PC-3 (cell line): ENCODE measurements around the gene OR6K3. TPM values are rescaled to one million over a fixed set of nuclear protein-coding genes. Genes with fewer than 3 reads are reported as not detected.

Experiments
- ATAC-seq: fragments of 200-7000 bp; cut with Tn5 transposase; 2 replicates; pipeline ENCODE4 v1.9.1; 2020; ENCODE audit warnings: mild to moderate bottlenecking, moderate library complexity
- BruUV-seq: library from RNA; stranded (reverse); fragments of 400-500 nt; replicated peaks from 2 replicates; lab custom pipeline; 2021; lab: Mats Ljungman, UMichigan
- CTCF ChIA-PET: fragments of 300-600 bp; sonication (Branson Sonifier 250); formaldehyde crosslinking; loops from one replicate; lab custom pipeline; 2022; ENCODE audit warnings: antibody characterized with exemption; lab: Charles Lee
- POLR2A ChIA-PET: fragments of 300-600 bp; sonication (Branson Sonifier 250); formaldehyde crosslinking; loops from one replicate; lab custom pipeline; 2022; ENCODE audit warnings: antibody characterized with exemption; ENCODE audit not compliant: unreplicated experiment; lab: Charles Lee
- DNase-seq: peaks from one replicate; pipeline ENCODE4 v3.0.0-alpha.2; 2015
- H2AFZ ChIP-seq: fragments of 300-600 bp; sonication (generic); 2 replicates; pipeline ENCODE4 v1.6.0; 2016; ENCODE audit warnings: antibody characterized with exemption, low read length
- H3F3A ChIP-seq: fragments of 300-600 bp; sonication (generic); one replicate; pipeline ENCODE4 v1.6.0; 2017; ENCODE audit warnings: antibody characterized with exemption, low read length, control low read depth, mild to moderate bottlenecking; ENCODE audit not compliant: unreplicated experiment
- H3K27ac ChIP-seq: fragments of 300-600 bp; sonication (generic); 2 replicates; pipeline ENCODE4 v1.5.1; 2016; ENCODE audit warnings: mild to moderate bottlenecking, low read length
- H3K27me3 ChIP-seq: fragments of 300-600 bp; sonication (generic); 2 replicates; pipeline ENCODE4 v1.6.1; 2016; ENCODE audit warnings: low read length, mixed read lengths
- H3K36me3 ChIP-seq: fragments of 300-600 bp; sonication (generic); 2 replicates; pipeline ENCODE4 v1.6.1; 2016; ENCODE audit warnings: low read depth, mixed run types, low read length, mixed read lengths
- H3K4me1 ChIP-seq: fragments of 300-600 bp; sonication (generic); 2 replicates; pipeline ENCODE4 v1.5.1; 2016; ENCODE audit warnings: low read length; ENCODE audit not compliant: insufficient read depth
- H3K4me2 ChIP-seq: fragments of 300-600 bp; sonication (generic); 2 replicates; pipeline ENCODE4 v1.6.0; 2016; ENCODE audit warnings: low read length
- H3K4me3 ChIP-seq: fragments of 300-600 bp; sonication (generic); 2 replicates; pipeline ENCODE4 v1.5.1; 2016; ENCODE audit warnings: mild to moderate bottlenecking, low read length, mixed read lengths
- H3K79me2 ChIP-seq: fragments of 300-600 bp; sonication (generic); 2 replicates; pipeline ENCODE4 v1.6.1; 2017; ENCODE audit warnings: low read length, mixed read lengths
- H3K9ac ChIP-seq: fragments of 300-600 bp; sonication (generic); 2 replicates; pipeline ENCODE4 v1.6.0; 2016; ENCODE audit warnings: mild to moderate bottlenecking, low read length
- H3K9me2 ChIP-seq: fragments of 300-600 bp; sonication (generic); replicated peaks from 2 replicates; pipeline ENCODE4 v1.6.1; 2016; ENCODE audit warnings: mixed run types, low read length, mixed read lengths
- H3K9me3 ChIP-seq: fragments of 300-600 bp; sonication (generic); 2 replicates; pipeline ENCODE4 v1.6.1; 2016; ENCODE audit warnings: low read length, mixed read lengths
- H4K20me1 ChIP-seq: fragments of 300-600 bp; sonication (generic); 2 replicates; pipeline ENCODE4 v1.6.1; 2016; ENCODE audit warnings: low read length, mixed read lengths
- EZH2 ChIP-seq: fragments of 300-600 bp; sonication (generic); IDR thresholded peaks from one replicate; pipeline ENCODE4 v1.6.1; 2017; ENCODE audit warnings: antibody characterized with exemption, mild to moderate bottlenecking, low read length; ENCODE audit not compliant: unreplicated experiment
- EZH2phosphoT487 ChIP-seq: fragments of 300-600 bp; sonication (generic); IDR thresholded peaks from 2 replicates; pipeline ENCODE4 v1.6.1; 2018; ENCODE audit warnings: mild to moderate bottlenecking, antibody characterized with exemption, low read length, borderline replicate concordance
- intact Hi-C: fragments of 100-400 bp; cut with micrococcal nuclease; formaldehyde crosslinking; loops from 2 replicates; pipeline ENCODE4 v1.9.0; 2023
- total RNA-seq: library from RNA; depleted of rRNA; stranded (reverse); fragments of >200 nt; gene quantifications from 2 replicates; pipeline ENCODE4 v1.2.3, GENCODE V29; 2014
- TF ChIP-seq, protein P1 (sequence below): fragments of 300-600 bp; sonication (generic); conservative IDR thresholded peaks from 2 replicates; pipeline ENCODE4 v1.5.1; 2017; ENCODE audit warnings: antibody characterized with exemption, low read depth, mild to moderate bottlenecking, low read length

Gene OR6K3
- total RNA-seq, 1 experiment from 2014 or later, result not detected

DNA sequence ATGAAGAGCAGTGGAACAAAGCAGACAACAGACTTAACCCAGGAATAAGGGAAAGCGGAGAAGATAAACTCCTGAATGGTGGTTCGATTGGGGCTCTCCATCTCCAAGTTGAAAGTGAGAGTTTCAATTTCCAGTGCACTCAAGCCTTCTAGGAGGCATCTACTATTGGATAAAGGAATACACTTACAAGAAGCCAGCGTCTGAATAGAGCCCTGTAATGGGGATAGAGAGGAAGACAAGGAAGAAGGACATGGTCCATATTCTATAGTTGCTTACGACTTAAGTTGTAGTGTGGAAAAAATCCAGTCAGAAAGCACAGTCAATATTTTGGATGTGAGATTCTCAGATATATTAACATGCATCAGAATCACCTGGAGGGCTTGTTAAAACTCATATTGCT, 20.0 kb downstream of the OR6K3 start, which contains the start of gene OR6K2:
OR6K2 (minus strand) TSS at position 101 of the 400 bp plus-strand sequence; CDS start at position 101, 0 bp downstream.
- H3K79me2 ChIP-seq, result no peaks in the 10 kb centered on the region
- no peak within 1 kb of the TSS for H3K27ac ChIP-seq
- no peaks in the 10 kb centered on the region for H3F3A ChIP-seq
- CTCF ChIA-PET, result no interaction called here
- BruUV-seq, result no TSS peak
- no peak for ATAC-seq
- no peaks in the 10 kb centered on the region for H3K4me1 ChIP-seq
- no peaks in the 10 kb centered on the region for H3K36me3 ChIP-seq
- no peak within 1 kb of the TSS for H3K9ac ChIP-seq
- TF ChIP-seq, protein P1, sequence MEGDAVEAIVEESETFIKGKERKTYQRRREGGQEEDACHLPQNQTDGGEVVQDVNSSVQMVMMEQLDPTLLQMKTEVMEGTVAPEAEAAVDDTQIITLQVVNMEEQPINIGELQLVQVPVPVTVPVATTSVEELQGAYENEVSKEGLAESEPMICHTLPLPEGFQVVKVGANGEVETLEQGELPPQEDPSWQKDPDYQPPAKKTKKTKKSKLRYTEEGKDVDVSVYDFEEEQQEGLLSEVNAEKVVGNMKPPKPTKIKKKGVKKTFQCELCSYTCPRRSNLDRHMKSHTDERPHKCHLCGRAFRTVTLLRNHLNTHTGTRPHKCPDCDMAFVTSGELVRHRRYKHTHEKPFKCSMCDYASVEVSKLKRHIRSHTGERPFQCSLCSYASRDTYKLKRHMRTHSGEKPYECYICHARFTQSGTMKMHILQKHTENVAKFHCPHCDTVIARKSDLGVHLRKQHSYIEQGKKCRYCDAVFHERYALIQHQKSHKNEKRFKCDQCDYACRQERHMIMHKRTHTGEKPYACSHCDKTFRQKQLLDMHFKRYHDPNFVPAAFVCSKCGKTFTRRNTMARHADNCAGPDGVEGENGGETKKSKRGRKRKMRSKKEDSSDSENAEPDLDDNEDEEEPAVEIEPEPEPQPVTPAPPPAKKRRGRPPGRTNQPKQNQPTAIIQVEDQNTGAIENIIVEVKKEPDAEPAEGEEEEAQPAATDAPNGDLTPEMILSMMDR, result no peak
- no peak for TF ChIP-seq EZH2phosphoT487
- TF ChIP-seq EZH2, result no peak
- H2AFZ ChIP-seq, result no peak within 1 kb of the TSS
- no peaks in the 10 kb centered on the region for H3K9me3 ChIP-seq
- H3K9me2 ChIP-seq, result no peaks in the 10 kb centered on the region
- no peaks in the 10 kb centered on the region for H4K20me1 ChIP-seq
- no peak for DNase-seq
- POLR2A ChIA-PET, result no interaction called here
- H3K4me3 ChIP-seq, result no peak within 1 kb of the TSS
- peaks cover 32% of the 10 kb centered on the region for H3K27me3 ChIP-seq
- no peak within 1 kb of the TSS for H3K4me2 ChIP-seq
- intact Hi-C loops, result no loop called here

DNA sequence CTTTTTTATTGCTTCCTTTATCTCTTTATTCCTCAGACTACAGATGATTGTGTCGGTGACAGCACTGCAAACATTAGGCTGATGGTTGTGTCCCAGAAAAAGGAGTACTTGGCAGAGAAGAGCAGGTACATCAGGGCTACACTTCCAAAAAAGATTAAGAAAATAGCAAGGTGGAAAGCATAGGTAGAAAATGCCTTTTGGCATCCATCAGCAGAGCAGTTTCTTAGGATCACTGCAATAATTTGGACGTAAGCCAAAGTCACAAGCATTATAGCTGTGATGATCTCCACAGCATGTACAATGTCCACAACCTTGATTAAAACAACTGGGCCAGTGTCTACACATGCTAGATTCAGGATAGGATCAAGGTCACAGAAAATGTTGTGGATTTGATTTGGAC, 25.9 kb downstream of the OR6K3 start:
- DNase-seq (no peak), ATAC-seq (no peak)
- intact Hi-C loops, result no loop called here
- TF ChIP-seq, protein P1, result no peak
- TF ChIP-seq EZH2, result no peak
- no peak for TF ChIP-seq EZH2phosphoT487
- no peak overlapping the region for H2AFZ ChIP-seq
- no peak overlapping the region for H3K4me3 ChIP-seq
- no peak overlapping the region for H3K27ac ChIP-seq
- no peaks in the 10 kb centered on the region for H3K36me3 ChIP-seq
- no peaks in the 10 kb centered on the region; the same call in 1 of the 2 replicates for H3K9me2 ChIP-seq
- BruUV-seq, result no TSS peak
- H3K9ac ChIP-seq, result no peak overlapping the region
- no peaks in the 10 kb centered on the region for H3K9me3 ChIP-seq
- peaks cover 12% of the 10 kb centered on the region for H3K27me3 ChIP-seq
- no peak overlapping the region for H3K4me2 ChIP-seq
- no peaks in the 10 kb centered on the region for H3K79me2 ChIP-seq
- ChIA-PET POLR2A (no interaction called here), CTCF (no interaction called here)
- no peaks in the 10 kb centered on the region for H3F3A ChIP-seq
- H4K20me1 ChIP-seq, result no peaks in the 10 kb centered on the region
- H3K4me1 ChIP-seq, result no peaks in the 10 kb centered on the region

DNA sequence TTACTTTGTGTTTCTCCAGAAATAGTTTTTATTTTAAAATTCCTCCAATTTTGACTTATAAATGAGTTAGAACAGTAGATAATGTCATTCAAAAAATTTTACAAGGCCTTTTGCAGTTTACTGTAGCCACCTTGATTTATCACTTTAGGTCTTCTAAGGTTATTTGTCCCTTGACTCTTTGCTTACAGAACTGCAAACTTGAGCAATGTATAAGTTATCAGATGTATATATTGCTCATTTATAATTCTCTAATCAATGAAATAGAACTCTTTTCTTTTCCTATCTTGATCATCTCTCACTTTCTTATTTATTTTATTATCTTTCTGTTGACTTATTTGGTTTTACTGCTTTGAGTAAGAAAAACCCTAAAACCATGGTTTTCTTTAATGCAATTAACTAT, 28.2 kb downstream of the OR6K3 start:
- H3K27ac ChIP-seq, result no peak overlapping the region
- TF ChIP-seq, protein P1, result no peak
- TF ChIP-seq EZH2phosphoT487, result no peak
- no peak for TF ChIP-seq EZH2
- no peaks in the 10 kb centered on the region for H3K4me1 ChIP-seq
- intact Hi-C loops, result no loop called here
- no peaks in the 10 kb centered on the region for H3K79me2 ChIP-seq
- ATAC-seq, result no peak
- DNase-seq, result no peak
- H3K27me3 ChIP-seq, result 0 out of 2 replicates have a peak, but pooled peaks cover 5% of the 10 kb centered on the region
- H3K9ac ChIP-seq, result no peak overlapping the region
- H2AFZ ChIP-seq, result no peak overlapping the region
- no TSS peak for BruUV-seq
- no peaks in the 10 kb centered on the region for H3K36me3 ChIP-seq
- no peak overlapping the region for H3K4me3 ChIP-seq
- H3K4me2 ChIP-seq, result no peak overlapping the region
- POLR2A ChIA-PET, result no interaction called here
- H3K9me2 ChIP-seq, result no peaks in the 10 kb centered on the region; the same call in 1 of the 2 replicates
- CTCF ChIA-PET, result no interaction called here
- no peaks in the 10 kb centered on the region for H3F3A ChIP-seq
- no peaks in the 10 kb centered on the region for H4K20me1 ChIP-seq
- no peaks in the 10 kb centered on the region for H3K9me3 ChIP-seq
